Lung (tissue), 14 donors: ENCODE data around the gene USP17L17. TPM values are rescaled to one million over a fixed set of nuclear protein-coding genes. Genes with fewer than 3 reads are reported as not detected.
"Not testable (repeated sequence)": the region's sequence is repeated elsewhere in the genome, so short reads cannot be mapped to it uniquely, and the experiment has no call there.

Experiments
- ATAC-seq: fragments of 200-7000 bp; cut with Tn5 transposase; one replicate; pipeline ENCODE4 v1.9.1; 2020; ENCODE audit warnings: moderate number of reproducible peaks; ENCODE audit not compliant: insufficient read depth, low FRiP score
- DNase-seq, 3 donors: peaks; one replicate each; pipeline ENCODE4 v3.0.0-alpha.2; 2013 to 2017
- H3K27ac ChIP-seq, 2 donors: one replicate each; pipeline ENCODE4 v1.5.1; 2013; ENCODE audit warnings: mild to moderate bottlenecking in 2 of 2, moderate library complexity in 2 of 2, control low read depth in 1 of 2, inconsistent platforms in 1 of 2, low read depth in 1 of 2, low read length in 1 of 2
- H3K27me3 ChIP-seq, 3 donors: one replicate each; pipeline ENCODE4 v1.5.1; 2013; ENCODE audit warnings: low read length in 2 of 3; ENCODE audit not compliant: control insufficient read depth in 3 of 3, insufficient read depth in 3 of 3
- H3K36me3 ChIP-seq, 4 donors: one replicate each; pipeline ENCODE4 v1.5.1; 2013; ENCODE audit warnings: low read length in 4 of 4, mild to moderate bottlenecking in 1 of 4, moderate library complexity in 1 of 4; ENCODE audit not compliant: control insufficient read depth in 4 of 4, insufficient read depth in 4 of 4
- H3K4me1 ChIP-seq, 5 donors: one replicate each; pipeline ENCODE4 v1.5.1; 2013; ENCODE audit warnings: low read length in 5 of 5, mild to moderate bottlenecking in 2 of 5, moderate library complexity in 1 of 5; ENCODE audit not compliant: control insufficient read depth in 5 of 5, insufficient read depth in 5 of 5
- H3K4me3 ChIP-seq: one replicate; pipeline ENCODE4 v1.5.1; 2013; ENCODE audit warnings: mild to moderate bottlenecking, control low read depth, moderate library complexity
- H3K9ac ChIP-seq, 2 donors: one replicate each; pipeline ENCODE4 v1.5.1; 2013; ENCODE audit warnings: low read length in 2 of 2, control low read depth in 1 of 2; ENCODE audit not compliant: insufficient read depth in 1 of 2
- H3K9me3 ChIP-seq, 4 donors: one replicate each; pipeline ENCODE4 v1.5.1; 2013; ENCODE audit warnings: low read length in 3 of 4, mild to moderate bottlenecking in 1 of 4, moderate library complexity in 1 of 4; ENCODE audit not compliant: control insufficient read depth in 4 of 4, insufficient read depth in 3 of 4
- WGBS, 2 donors: extraction: QIAGEN DNeasy Blood & Tissue Kit; methylation state at CpG; one replicate each; pipeline ENCODE4 v1.1.7; 2013; 5-methylcytosine and 5-hydroxymethylcytosine counted together
- long read RNA-seq, 5 donors: transcript quantifications; one replicate each; lab custom pipeline, GENCODE V29; 2026
- polyA plus RNA-seq, 2 donors: library from polyadenylated mRNA; stranded (reverse); fragments of 200-250 nt; gene quantifications; one replicate each; pipeline ENCODE4 v1.2.1, GENCODE V29; 2013
- total RNA-seq, 2 donors: library from RNA; depleted of rRNA in 1 of 2; stranded (reverse); fragments of >200 nt in 1 of 2; gene quantifications; one replicate each; pipeline ENCODE4 v1.2.1, GENCODE V29; 2014 to 2021
- donor health status: Bipolar disorder and iron deficiency.
- donor health status: healthy.
- donor health status: DM: yes; HTN: yes; CAD: no.

USP17L17 gene
- total RNA-seq: not detected
- polyA plus RNA-seq: not detected
- long read RNA-seq, donor 1: 0 reads
- long read RNA-seq, donor 2: 0 reads
- long read RNA-seq, donor 3: 0 reads
- long read RNA-seq, donor 4: 0 reads
- long read RNA-seq, donor 5: 0 reads

GRCh38 chr4:9243579-9243978, at the start of gene USP17L17:
USP17L17 (plus strand) TSS chr4:9243879; CDS start chr4:9243879, 0 bp downstream.
- H3K36me3 ChIP-seq, H3K9ac ChIP-seq, H3K4me1 ChIP-seq, H3K4me3 ChIP-seq, H3K27me3 ChIP-seq, H3K9me3 ChIP-seq, DNase-seq, ATAC-seq, H3K27ac ChIP-seq: not testable (repeated sequence)
- WGBS, 2 donors: 92% methylated on average over 5 of the region's 14 CpGs

- not testable (repeated sequence) for H3K9ac ChIP-seq, H3K36me3 ChIP-seq, H3K27me3 ChIP-seq, DNase-seq, H3K4me1 ChIP-seq, H3K9me3 ChIP-seq, H3K4me3 ChIP-seq, ATAC-seq, H3K27ac ChIP-seq
- WGBS, 2 donors: no CpG with 5 or more reads among the region's 13 CpGs
Measured at GRCh38 chr4:9210357-9210756, 33.3 kb upstream of the USP17L17 start, which contains the start of gene USP17L10. USP17L10 (plus strand) TSS chr4:9210657; CDS start chr4:9210657, 0 bp downstream.

- DNase-seq, H3K4me3 ChIP-seq, H3K9ac ChIP-seq, H3K36me3 ChIP-seq, H3K9me3 ChIP-seq, H3K27me3 ChIP-seq, ATAC-seq, H3K27ac ChIP-seq, H3K4me1 ChIP-seq: not testable (repeated sequence)
- WGBS, 2 donors: 76 to 84% methylated on average over 11 of the region's 14 CpGs
Measured at GRCh38 chr4:9214701-9215100, 29.0 kb upstream of the USP17L17 start.

GRCh38 chr4:9215105-9215504, 28.6 kb upstream of the USP17L17 start, which contains the start of gene USP17L11:
USP17L11 (plus strand) TSS chr4:9215405; CDS start chr4:9215405, 0 bp downstream.
- H3K4me1 ChIP-seq, H3K4me3 ChIP-seq, H3K27ac ChIP-seq, H3K9ac ChIP-seq, H3K36me3 ChIP-seq, ATAC-seq, DNase-seq, H3K9me3 ChIP-seq, H3K27me3 ChIP-seq: not testable (repeated sequence)
- WGBS, 2 donors: no CpG with 5 or more reads among the region's 14 CpGs

GRCh38 chr4:9219852-9220251, 23.8 kb upstream of the USP17L17 start, which contains the start of gene USP17L12:
USP17L12 (plus strand) TSS chr4:9220152; CDS start chr4:9220152, 0 bp downstream.
- not testable (repeated sequence) for DNase-seq, H3K27ac ChIP-seq, H3K4me1 ChIP-seq, H3K4me3 ChIP-seq, H3K9me3 ChIP-seq, H3K27me3 ChIP-seq, H3K36me3 ChIP-seq, H3K9ac ChIP-seq, ATAC-seq
- WGBS, 2 donors: no CpG with 5 or more reads among the region's 13 CpGs

GRCh38 chr4:9224596-9224995, 19.1 kb upstream of the USP17L17 start, which contains the start of gene USP17L13:
USP17L13 (plus strand) TSS chr4:9224896; CDS start chr4:9224896, 0 bp downstream.
- not testable (repeated sequence) for H3K36me3 ChIP-seq, H3K9ac ChIP-seq, DNase-seq, ATAC-seq, H3K27ac ChIP-seq, H3K9me3 ChIP-seq, H3K4me3 ChIP-seq, H3K27me3 ChIP-seq, H3K4me1 ChIP-seq
- no CpG with 5 or more reads among the region's 14 CpGs for WGBS, 2 donors

- not testable (repeated sequence) for ATAC-seq, H3K27ac ChIP-seq, H3K27me3 ChIP-seq, H3K9me3 ChIP-seq, H3K9ac ChIP-seq, H3K36me3 ChIP-seq, H3K4me3 ChIP-seq, DNase-seq, H3K4me1 ChIP-seq
- WGBS, 2 donors: 81 to 90% methylated on average over 5 of the region's 8 CpGs
Measured at GRCh38 chr4:9230249-9230648, 13.4 kb upstream of the USP17L17 start.

GRCh38 chr4:9234085-9234484, 9.6 kb upstream of the USP17L17 start, which contains the start of gene USP17L15:
USP17L15 (plus strand) TSS chr4:9234385; CDS start chr4:9234385, 0 bp downstream.
- not testable (repeated sequence) for H3K27me3 ChIP-seq, ATAC-seq, H3K4me1 ChIP-seq, H3K9me3 ChIP-seq, DNase-seq, H3K27ac ChIP-seq, H3K9ac ChIP-seq, H3K4me3 ChIP-seq, H3K36me3 ChIP-seq
- WGBS, 2 donors: no CpG with 5 or more reads among the region's 15 CpGs
